OCI-LY7 (cell line): ENCODE measurements around the gene TMCO1.
A peak's percentile ranks its signal among the peaks of the same experiment; 100 is the strongest.

Experiments
- CTCF ChIP-seq: fragments of 200-600 bp; sonication (generic); conservative IDR thresholded peaks from 2 replicates; pipeline ENCODE4 v1.5.1; 2014; ENCODE audit warnings: mild to moderate bottlenecking, antibody characterized with exemption, low read length, moderate library complexity, mixed read lengths
- EZH2phosphoT487 ChIP-seq: fragments of 200-600 bp; sonication (generic); IDR thresholded peaks from 2 replicates; pipeline ENCODE4 v1.6.1; 2018; ENCODE audit warnings: low read depth, borderline replicate concordance, mild to moderate bottlenecking, mixed run types, antibody characterized with exemption, low read length, moderate library complexity, mixed read lengths

GRCh38 chr1:165679282-165680036 lies 89.2 kb downstream of the TMCO1 start:
- peak; percentile 45 for TF ChIP-seq CTCF
- TF ChIP-seq EZH2phosphoT487 = no peak
